HG02884 (cell line): ENCODE data around the gene SNRNP25.
"Not testable (repeated sequence)": the region's sequence is repeated elsewhere in the genome, so short reads cannot be mapped to it uniquely, and the experiment has no call there.

Experiments
- ATAC-seq: cut with Tn5 transposase; IDR thresholded peaks from one replicate; pipeline ENCODE4 v1.9.1; 2021; ENCODE audit warnings: mild to moderate bottlenecking, moderate library complexity; ENCODE audit not compliant: unreplicated experiment

The SNRNP25 gene

GRCh38 chr16:53346-54236 is at the start of gene SNRNP25, which contains the start of gene POLR3K:
Gene SNRNP25, plus strand, starts transcription at chr16:53828. Its CDS starts 189 bp downstream, at chr16:54017.
Gene POLR3K, minus strand, starts transcription at chr16:53608. Its CDS starts 22 bp downstream, at chr16:53586.
- peak; percentile 94 for ATAC-seq

DNA sequence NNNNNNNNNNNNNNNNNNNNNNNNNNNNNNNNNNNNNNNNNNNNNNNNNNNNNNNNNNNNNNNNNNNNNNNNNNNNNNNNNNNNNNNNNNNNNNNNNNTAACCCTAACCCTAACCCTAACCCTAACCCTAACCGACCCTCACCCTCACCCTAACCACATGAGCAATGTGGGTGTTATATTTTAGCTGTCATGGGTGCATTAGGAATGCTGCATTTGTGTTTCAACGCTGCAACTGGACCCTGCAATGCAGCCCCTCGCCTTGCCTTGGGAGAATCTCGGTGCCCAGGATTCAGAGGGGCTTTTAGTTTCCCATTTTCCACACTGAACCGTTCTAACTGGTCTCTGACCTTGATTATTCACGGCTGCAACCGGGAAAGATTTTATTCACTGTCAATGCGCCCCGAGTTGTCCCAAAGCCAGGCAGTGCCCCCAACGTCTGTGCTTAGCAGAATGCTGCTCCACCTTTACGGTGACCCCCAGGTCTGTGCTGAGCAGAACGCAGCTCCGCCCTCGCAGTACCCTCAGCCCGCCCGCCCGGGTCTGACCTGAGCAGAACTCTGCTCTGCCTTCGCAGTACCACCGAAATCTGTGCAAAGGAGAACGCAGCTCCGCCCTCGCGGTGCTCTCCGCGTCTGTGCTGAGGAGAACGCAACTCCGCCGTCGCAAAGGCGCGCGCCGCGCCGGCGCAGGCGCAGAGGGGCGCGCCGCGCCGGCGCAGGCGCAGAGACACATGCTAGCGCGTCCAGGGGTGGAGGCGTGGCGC is 43.5 kb upstream of the SNRNP25 start:
- ATAC-seq = no peak

- ATAC-seq = not testable (repeated sequence)
Measured at GRCh38 chr16:10772-11171, 42.9 kb upstream of the SNRNP25 start.

- not testable (repeated sequence) for ATAC-seq
Measured at GRCh38 chr16:17062-17765, 36.4 kb upstream of the SNRNP25 start.

- ATAC-seq = not testable (repeated sequence)
Measured at GRCh38 chr16:20886-21285, 32.7 kb upstream of the SNRNP25 start.

DNA sequence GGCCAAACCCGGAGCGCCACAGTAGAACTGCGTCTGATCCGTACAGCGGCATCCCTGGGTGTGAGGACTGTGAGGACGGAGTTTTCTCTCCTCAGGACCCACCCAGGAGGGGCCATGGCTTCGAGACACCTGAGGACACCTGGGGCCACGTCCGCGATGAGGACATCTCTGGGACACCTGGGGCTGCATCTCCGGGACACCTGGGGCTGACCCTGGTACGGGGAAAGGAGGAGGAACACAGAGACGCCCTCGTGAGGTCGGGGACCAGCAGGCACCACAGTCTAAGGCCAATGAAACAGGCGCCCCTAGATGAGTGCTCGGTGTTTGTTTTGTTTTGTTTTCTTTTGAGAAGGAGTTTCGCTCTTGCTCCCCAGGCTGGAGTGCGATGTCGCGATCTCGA is 29.5 kb upstream of the SNRNP25 start:
- ATAC-seq = not testable (repeated sequence)

- ATAC-seq = peak; percentile 47
Measured at GRCh38 chr16:25926-26348, 27.7 kb upstream of the SNRNP25 start.

DNA sequence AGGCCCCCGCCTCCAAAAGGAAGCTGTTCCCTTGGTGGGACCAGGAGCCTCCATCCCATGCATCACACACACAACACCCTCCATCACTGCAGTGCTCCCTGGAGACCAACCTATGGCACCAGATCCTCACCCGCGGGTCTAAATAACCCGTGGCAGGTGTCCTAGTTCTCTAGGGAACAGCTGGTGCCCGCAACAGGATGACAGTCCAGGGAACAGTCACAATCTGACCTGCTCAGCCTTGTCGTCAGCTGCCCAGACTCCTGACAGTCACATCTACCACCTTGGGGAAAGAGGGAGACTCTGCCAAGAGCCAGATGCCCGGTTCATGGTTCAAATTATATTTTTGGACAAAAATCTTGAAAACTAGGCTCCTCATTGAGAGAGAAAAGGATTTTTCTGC is 23.0 kb upstream of the SNRNP25 start:
- ATAC-seq = not testable (repeated sequence)

DNA sequence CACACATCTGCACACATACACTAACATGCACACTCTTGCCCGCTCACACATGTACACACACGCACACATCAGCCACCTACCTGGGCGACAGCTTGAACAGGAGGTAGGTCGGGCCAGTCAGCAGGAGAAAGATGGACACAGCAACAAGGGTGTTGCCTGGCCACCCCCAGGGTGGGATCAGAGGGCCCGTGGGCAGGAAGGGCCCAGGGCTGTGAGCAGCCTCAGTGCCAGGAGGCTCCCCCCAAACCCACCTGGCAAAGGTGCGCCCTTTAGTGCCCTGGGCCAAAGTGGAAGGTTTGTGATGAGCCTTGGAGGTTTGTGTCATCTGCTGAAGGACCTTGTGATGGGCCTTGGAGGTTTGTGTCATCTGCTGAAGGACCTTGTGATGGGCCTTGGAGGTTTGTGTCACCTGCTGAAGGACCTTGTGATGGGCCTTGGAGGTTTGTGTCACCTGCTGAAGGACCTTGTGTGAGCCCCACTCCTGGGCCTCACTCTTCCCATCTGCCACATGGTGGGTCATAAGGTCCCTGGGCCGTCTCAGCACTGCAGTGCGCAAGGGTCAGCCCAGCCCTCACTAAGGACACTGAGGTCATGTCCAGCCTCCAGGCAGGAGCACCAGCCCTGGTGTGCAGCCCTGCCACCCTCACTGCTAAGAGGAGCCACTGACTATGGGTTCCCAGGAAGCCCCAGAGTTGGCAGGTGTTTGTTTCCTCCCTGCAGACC is 20.3 kb upstream of the SNRNP25 start:
- not testable (repeated sequence) for ATAC-seq

GRCh38 chr16:33877-34647 is 19.6 kb upstream of the SNRNP25 start:
- no peak for ATAC-seq

DNA sequence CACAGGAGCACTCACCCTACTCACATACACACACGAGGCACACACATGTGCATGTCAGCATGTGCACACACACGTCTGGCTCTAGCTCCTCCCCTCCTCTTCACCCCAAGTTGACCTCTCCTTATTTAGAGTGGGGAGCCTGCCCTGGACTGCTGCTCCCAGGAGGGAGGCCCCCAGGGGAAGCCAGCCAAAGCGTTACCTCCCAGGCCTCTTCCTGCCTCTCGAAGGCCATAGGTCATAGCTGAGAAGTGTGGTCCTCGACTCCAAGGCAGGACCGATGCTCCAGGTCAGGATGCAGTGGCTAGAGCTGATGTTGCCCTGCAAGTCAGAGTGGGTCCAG is 19.0 kb upstream of the SNRNP25 start:
- no peak for ATAC-seq

GRCh38 chr16:35011-35677 is 18.5 kb upstream of the SNRNP25 start:
- ATAC-seq = no peak

GRCh38 chr16:35678-36305 is 17.8 kb upstream of the SNRNP25 start:
- no peak for ATAC-seq

GRCh38 chr16:36336-36984 is 17.2 kb upstream of the SNRNP25 start:
- ATAC-seq = no peak

GRCh38 chr16:37511-37910 is 16.1 kb upstream of the SNRNP25 start:
- no peak for ATAC-seq

GRCh38 chr16:38206-38605 is 15.4 kb upstream of the SNRNP25 start:
- ATAC-seq = not testable (repeated sequence)

DNA sequence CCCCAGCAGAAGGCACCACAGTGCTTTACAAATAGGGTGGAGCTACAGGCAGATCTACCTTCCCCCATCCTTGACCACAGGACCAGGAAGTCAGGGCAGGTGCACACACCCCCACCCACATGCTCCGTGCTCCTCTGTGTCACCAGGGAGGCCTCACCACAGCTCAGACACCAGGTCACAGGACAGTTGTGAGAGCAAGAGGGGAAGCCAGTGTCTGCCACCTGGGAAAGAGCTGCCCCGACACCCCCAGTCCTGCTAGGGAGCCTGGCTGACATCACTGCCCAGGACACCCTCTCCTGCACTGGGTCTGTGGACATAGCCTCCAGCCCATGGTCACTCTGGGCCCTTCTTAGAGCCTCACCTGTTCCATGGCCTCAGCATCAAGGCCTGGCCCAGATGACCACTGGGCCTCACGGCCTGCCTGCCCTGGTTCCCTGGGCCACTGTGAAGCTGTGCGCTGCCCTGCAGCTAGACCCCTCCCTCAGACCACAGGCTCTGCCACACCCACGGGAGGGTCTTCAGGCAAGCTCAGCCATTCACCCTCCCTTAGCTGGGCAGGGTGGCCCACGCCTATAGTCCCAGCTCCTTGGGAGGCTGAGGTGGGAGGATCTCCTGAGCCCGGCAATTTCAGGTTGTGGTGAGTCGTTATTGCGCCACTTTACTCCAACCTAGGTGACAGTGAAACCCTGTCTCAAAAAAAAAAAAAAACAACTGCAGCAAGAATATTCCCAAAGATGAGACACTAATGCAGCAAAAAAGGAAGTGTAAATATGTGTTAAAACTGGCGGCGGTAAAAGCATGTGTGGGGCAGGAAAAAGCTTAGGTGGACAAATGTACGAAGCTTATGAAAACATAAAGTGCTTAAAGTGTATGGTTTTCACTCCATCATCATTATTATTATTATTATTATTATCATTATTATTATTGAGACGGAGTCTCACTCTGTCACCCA is 14.4 kb upstream of the SNRNP25 start:
- no peak for ATAC-seq
